ENCODE measurements around the gene DLG2.
"Not testable (repeated sequence)": the region's sequence is repeated elsewhere in the genome, so short reads cannot be mapped to it uniquely, and the experiment has no call there.

The DLG2 gene

GRCh38 chr11:85438328-85438727 is 188.8 kb downstream of the DLG2 start:
- no peak for DNase-seq

- DNase-seq: peak in 1 of 2 experiments; percentile 3
Measured at GRCh38 chr11:85431319-85431718, 195.8 kb downstream of the DLG2 start.

GRCh38 chr11:85423794-85424193 is 203.3 kb downstream of the DLG2 start:
- no peak for DNase-seq

GRCh38 chr11:85423316-85423715 is 203.8 kb downstream of the DLG2 start:
- DNase-seq: peak; percentile 30 to 78

- DNase-seq: no peak
Measured at GRCh38 chr11:85414175-85414574, 213.0 kb downstream of the DLG2 start.

GRCh38 chr11:85407648-85408047 is 219.5 kb downstream of the DLG2 start:
- DNase-seq: peak; percentile 84 to 93

GRCh38 chr11:85406841-85407240 is 220.3 kb downstream of the DLG2 start:
- no peak for DNase-seq

GRCh38 chr11:85406316-85406715 is 220.8 kb downstream of the DLG2 start:
- DNase-seq: no peak

GRCh38 chr11:85395515-85396055 is 231.6 kb downstream of the DLG2 start:
- DNase-seq: not testable (repeated sequence)

- no peak for DNase-seq
Measured at GRCh38 chr11:85394283-85394682, 232.9 kb downstream of the DLG2 start.

GRCh38 chr11:85391141-85391540 is 236.0 kb downstream of the DLG2 start:
- no peak for DNase-seq

GRCh38 chr11:85385547-85385946 is 241.6 kb downstream of the DLG2 start:
- DNase-seq: peak; percentile 10 to 76

GRCh38 chr11:85385111-85385510 is 242.0 kb downstream of the DLG2 start:
- peak in 1 of 2 experiments; percentile 20 for DNase-seq

- DNase-seq: no peak
Measured at GRCh38 chr11:85379066-85379465, 248.1 kb downstream of the DLG2 start.

- DNase-seq: no peak
Measured at GRCh38 chr11:85377901-85378300, 249.2 kb downstream of the DLG2 start.

- DNase-seq: peak in 1 of 2 experiments; percentile 50
Measured at GRCh38 chr11:85359859-85360258, 267.3 kb downstream of the DLG2 start.

GRCh38 chr11:85355921-85356320 is 271.2 kb downstream of the DLG2 start:
- DNase-seq: no peak

- not testable (repeated sequence) for DNase-seq
Measured at GRCh38 chr11:85349539-85349938, 277.6 kb downstream of the DLG2 start.

- DNase-seq: no peak
Measured at GRCh38 chr11:85348945-85349344, 278.2 kb downstream of the DLG2 start.

GRCh38 chr11:85347291-85347690 is 279.9 kb downstream of the DLG2 start:
- DNase-seq: no peak

- no peak for DNase-seq
Measured at GRCh38 chr11:85346484-85346883, 280.7 kb downstream of the DLG2 start.

GRCh38 chr11:85340846-85341245 is 286.3 kb downstream of the DLG2 start:
- not testable (repeated sequence) for DNase-seq

GRCh38 chr11:85318573-85318972 is 308.6 kb downstream of the DLG2 start:
- no peak for DNase-seq

- no peak for DNase-seq
Measured at GRCh38 chr11:85316967-85317366, 310.2 kb downstream of the DLG2 start.

GRCh38 chr11:85313741-85314140 is 313.4 kb downstream of the DLG2 start:
- no peak for DNase-seq

All from NCI-H524 (cell line).